ENCODE data around the gene RBM34.

- TF ChIP-seq, protein P1, sequence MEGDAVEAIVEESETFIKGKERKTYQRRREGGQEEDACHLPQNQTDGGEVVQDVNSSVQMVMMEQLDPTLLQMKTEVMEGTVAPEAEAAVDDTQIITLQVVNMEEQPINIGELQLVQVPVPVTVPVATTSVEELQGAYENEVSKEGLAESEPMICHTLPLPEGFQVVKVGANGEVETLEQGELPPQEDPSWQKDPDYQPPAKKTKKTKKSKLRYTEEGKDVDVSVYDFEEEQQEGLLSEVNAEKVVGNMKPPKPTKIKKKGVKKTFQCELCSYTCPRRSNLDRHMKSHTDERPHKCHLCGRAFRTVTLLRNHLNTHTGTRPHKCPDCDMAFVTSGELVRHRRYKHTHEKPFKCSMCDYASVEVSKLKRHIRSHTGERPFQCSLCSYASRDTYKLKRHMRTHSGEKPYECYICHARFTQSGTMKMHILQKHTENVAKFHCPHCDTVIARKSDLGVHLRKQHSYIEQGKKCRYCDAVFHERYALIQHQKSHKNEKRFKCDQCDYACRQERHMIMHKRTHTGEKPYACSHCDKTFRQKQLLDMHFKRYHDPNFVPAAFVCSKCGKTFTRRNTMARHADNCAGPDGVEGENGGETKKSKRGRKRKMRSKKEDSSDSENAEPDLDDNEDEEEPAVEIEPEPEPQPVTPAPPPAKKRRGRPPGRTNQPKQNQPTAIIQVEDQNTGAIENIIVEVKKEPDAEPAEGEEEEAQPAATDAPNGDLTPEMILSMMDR (IDR thresholded peaks at IDR 0.05), result no peak
- no peak for TF ChIP-seq SIN3A (IDR thresholded peaks at IDR 0.05; ENCODE audit: borderline replicate concordance, insufficient read depth, low read depth, low read length)
- TF ChIP-seq POLR2AphosphoS5 (IDR thresholded peaks at IDR 0.05; ENCODE audit: low read depth, low read length), result no peak
Observed at GRCh38 chr1:235138821-235139220, 22.2 kb downstream of the RBM34 start.

All from Panc1 (cell line).